ENCODE data around the gene GNA12.

GNA12 gene

GRCh38 chr7:2802504-2803341 lies 41.4 kb downstream of the GNA12 start:
- no peak for DNase-seq (ENCODE audit: low spot score)

GRCh38 chr7:2802101-2802500 lies 42.0 kb downstream of the GNA12 start:
- no peak for DNase-seq (ENCODE audit: low spot score)

DNA sequence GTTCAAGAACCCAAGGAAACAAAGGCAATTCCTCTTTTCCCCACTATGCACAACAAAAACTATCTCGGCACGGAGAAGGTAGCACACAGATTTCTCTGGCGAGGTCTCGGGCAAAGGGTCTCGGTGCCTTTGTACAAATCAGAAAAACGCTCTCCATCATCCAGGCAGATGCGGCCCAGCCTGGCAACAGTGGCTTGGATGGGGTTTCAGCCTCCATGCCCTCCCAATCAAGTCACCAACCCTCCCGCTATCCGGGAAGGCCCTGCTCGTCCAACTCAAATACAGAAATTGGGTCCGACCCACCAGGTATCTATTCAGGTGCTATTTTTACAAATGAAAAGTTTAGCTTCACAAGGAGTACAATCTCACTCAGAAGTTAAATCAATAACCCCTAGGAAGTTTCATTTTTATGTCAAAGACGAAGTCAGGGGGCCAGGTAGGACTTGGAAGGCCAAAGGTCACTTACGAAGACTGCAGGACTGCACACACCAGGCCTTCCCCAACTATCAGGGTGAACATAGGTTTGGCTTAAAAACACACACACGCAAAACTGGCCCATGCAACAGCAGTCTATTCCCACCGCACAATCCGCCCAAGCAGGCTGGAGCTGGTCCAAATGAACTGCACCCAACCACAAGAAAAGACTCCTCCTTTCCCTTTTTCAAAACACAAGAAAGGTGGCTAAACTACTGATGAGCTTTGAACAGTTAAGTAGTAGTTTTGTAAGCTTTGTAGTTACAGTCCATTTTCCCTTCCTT lies 43.0 kb downstream of the GNA12 start:
- DNase-seq (ENCODE audit: low spot score): peak; percentile 37

- DNase-seq (ENCODE audit: low spot score): no peak
These were observed 43.7 kb downstream of the GNA12 start for GRCh38 chr7:2800220-2800930.

GRCh38 chr7:2799253-2799652 lies 44.9 kb downstream of the GNA12 start:
- DNase-seq (ENCODE audit: low spot score): no peak

DNA sequence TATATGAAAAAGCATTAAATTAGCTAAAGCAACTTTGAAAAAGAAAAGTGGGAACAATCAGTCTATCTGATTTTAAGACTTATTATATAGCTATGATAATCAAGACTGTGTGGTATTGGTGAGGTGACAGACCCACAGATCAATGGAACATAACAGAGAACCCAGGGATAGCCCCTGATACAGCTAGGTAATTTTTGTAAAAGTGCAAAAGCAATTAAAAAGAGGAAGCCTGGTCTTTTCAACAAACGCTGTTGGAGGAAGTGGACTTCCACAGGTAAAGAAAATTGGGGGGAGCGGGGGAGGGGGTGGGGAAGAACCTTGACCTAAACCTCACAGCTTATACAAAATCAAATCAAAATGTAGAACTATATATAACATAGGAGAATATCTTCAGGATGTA lies 45.4 kb downstream of the GNA12 start:
- no peak for DNase-seq (ENCODE audit: low spot score)

DNA sequence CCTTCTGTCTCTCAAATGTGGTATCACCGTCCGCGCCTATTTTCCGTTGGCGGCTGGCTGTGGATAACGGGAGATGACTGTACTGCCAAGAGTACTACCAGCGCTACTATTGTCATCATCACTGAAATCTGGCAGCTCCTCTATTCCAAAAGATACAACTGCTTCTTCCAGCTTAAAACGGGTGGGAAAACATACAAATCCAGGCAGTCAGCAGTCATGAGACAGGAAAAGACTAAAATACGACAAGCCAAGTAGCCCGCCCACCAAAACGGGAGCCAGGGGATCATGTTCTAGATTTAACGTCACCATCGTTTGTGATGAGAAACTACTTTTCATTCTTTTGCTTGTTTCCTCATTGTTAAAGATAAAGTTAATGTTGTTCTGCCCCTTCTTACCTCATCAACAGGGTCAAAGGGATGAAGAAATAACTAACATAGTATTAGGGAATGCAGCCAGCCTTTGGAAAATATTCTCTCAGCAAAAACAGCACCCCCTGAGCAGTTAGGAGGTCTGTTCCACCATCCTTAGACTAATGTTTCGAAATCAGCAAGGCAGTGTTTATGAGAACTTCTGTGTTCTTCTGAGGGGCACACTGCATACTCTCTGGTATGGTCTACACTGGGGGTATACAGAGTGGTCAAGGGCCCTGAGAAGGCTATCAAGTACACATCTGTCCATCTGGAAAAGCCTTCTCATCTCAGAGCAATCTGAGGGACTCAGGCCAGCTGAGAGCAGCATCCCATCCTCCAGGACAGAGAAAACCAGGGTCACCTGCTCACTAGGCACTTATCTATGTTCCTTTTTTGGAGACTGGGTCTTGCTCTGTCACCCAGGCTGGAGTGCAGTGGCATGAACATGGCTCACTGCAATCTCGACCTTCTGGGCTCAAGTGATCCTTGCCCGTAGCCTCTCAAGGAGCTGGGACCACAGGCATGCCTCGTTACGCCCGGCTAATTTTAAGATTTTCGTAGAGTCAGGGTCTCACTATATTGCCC lies 47.5 kb downstream of the GNA12 start:
- peak; percentile 64 for DNase-seq (ENCODE audit: low spot score)

DNA sequence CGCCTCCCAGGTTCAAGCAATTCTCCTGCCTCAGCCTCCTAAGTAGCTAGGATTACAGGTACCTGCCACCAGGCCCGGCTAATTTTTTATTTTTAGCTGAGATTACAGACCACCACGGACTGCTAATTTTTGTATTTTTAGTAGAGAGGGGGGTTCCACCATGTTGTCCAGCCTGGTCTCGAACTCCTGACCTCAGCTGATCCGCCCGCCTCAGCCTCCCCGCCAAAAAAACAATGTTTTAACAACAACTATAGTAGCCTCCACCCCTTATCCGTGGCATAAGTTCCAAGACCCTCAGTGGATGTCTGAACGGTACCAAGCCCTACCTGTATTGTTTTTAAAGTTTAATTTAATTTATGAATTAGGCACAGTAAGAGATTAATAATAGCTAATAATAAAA lies 48.2 kb downstream of the GNA12 start:
- DNase-seq (ENCODE audit: low spot score): no peak

GRCh38 chr7:2794836-2795636 lies 49.1 kb downstream of the GNA12 start:
- DNase-seq (ENCODE audit: low spot score): no peak

GRCh38 chr7:2792856-2793487 lies 51.1 kb downstream of the GNA12 start:
- DNase-seq (ENCODE audit: low spot score): no peak

- no peak for DNase-seq (ENCODE audit: low spot score)
These were observed 51.9 kb downstream of the GNA12 start for GRCh38 chr7:2792235-2792634.

GRCh38 chr7:2791390-2791789 lies 52.7 kb downstream of the GNA12 start:
- no peak for DNase-seq (ENCODE audit: low spot score)

DNA sequence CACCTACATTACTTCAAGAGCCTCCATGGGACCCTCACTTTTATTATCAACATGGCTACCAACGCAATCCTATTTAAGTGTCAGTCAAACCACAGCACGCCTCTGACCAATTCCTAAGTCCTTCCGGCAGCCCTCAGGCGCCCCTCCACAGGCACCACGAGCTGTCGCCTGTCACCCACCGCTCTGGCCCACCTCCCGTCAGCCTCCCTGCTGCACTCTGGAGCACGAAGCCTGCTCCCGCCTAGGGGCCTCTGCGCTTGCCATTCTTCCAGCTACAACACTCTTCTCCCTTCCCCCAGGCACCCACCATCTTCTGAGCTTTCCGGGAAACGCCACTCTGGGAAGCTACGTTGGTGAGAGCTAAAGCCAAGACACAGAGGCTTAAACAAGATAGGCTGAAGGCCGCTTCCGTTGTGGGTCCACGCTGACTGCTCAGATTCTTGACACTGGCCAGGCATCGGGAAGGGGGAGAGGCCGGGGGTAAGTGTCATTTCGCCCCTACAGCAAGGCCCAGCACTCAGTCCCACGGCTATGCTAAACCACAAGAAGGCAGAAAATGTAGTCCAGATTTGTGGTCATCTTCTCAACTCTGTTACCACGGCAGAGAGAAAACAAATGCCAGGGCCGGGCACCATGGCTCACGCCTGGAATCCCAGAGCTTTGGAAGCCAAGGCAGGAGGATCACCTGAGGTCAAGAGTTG lies 56.7 kb downstream of the GNA12 start:
- no peak for DNase-seq (ENCODE audit: low spot score)

DNA sequence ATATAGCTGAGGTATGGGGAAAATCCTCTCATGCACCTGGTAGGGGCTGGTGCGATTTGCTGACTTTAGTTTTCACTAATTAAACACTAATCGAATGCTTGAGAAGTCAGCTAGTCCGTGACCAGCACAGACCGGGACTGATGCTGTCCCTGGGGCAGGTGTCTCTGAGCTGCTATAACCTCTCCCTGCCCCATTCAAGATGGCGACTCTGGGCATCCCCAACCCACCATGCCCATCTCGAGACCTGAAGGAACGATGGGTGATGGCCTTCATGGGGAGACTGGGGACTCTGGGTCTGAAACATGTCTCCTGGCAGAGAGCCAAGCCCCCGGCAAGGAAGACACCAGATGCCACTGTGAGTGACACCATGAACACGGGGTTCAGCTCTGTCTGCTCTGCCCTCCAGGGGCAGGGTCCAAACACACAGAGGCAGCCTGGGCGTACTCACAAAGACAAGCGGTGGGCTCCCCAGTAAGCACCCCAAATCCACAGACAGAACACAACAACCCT lies 57.4 kb downstream of the GNA12 start:
- no peak for DNase-seq (ENCODE audit: low spot score)

GRCh38 chr7:2785071-2785500 lies 59.0 kb downstream of the GNA12 start:
- no peak for DNase-seq (ENCODE audit: low spot score)

- no peak for DNase-seq (ENCODE audit: low spot score)
These were observed 61.5 kb downstream of the GNA12 start for GRCh38 chr7:2782565-2782964.

- DNase-seq (ENCODE audit: low spot score): no peak
These were observed 62.0 kb downstream of the GNA12 start for GRCh38 chr7:2782121-2782520.

DNA sequence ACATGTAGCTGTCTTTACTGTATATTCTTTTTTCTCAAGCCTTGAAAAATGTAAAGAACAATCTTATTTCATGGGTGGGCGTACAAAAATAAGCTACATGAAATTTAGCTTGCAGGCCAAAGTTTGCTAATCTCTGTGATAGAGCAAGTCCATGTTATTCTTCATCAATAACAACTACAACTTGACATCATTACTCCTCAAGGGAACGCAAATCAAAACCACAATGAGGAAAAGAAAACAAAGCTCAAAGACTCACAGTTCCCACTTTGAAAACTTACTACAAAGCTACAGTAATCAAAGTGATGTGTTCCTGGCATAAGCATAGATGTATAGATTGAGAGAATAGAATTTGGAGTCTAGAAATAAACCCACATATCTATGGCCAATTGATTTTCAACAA lies 62.5 kb downstream of the GNA12 start:
- DNase-seq (ENCODE audit: low spot score): no peak

DNA sequence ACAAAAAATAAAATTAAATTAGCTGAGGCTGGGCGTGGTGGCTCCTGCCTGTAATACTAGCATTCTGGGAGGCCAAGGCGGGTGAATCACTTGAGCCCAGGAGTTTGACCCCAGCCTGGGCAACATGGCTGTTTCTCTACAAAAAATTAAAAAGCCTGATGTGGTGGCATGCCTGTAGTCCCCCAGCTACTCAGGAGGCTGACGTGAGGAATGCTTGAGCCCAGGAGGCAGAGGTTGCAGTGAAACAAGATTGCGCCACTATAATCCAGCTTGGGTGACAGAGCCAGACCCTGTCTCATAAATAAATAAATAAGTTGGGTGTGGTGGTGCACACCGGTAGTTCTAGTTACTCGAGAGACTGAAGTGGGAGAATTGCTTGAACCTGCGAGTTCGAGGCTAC lies 65.1 kb downstream of the GNA12 start:
- no peak for DNase-seq (ENCODE audit: low spot score)
